Measurements from ENCODE around the gene MOB4.

Gene MOB4

DNA sequence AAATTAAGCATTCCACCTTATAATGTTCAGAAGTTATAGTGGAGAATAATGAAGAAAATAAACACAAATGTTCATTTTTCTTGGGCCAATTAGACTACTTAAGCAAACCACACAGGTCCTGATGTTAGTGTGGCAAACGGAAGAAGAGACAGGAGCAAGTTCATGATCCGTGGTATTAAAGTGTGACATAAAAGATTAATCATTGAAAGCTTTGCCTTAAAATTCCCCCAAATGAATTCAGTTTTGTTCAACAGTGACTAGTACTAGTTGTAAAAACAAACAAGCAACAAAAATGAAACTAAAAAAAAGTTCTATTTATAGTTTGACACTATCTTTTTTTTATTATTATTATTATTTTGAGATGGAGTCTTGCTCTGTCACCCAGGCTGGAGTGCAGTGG is 85.9 kb downstream of the MOB4 start:
- no peak for DNase-seq (ENCODE audit: low read depth)
- TF ChIP-seq, protein P1, sequence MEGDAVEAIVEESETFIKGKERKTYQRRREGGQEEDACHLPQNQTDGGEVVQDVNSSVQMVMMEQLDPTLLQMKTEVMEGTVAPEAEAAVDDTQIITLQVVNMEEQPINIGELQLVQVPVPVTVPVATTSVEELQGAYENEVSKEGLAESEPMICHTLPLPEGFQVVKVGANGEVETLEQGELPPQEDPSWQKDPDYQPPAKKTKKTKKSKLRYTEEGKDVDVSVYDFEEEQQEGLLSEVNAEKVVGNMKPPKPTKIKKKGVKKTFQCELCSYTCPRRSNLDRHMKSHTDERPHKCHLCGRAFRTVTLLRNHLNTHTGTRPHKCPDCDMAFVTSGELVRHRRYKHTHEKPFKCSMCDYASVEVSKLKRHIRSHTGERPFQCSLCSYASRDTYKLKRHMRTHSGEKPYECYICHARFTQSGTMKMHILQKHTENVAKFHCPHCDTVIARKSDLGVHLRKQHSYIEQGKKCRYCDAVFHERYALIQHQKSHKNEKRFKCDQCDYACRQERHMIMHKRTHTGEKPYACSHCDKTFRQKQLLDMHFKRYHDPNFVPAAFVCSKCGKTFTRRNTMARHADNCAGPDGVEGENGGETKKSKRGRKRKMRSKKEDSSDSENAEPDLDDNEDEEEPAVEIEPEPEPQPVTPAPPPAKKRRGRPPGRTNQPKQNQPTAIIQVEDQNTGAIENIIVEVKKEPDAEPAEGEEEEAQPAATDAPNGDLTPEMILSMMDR (IDR thresholded peaks at IDR 0.05; ENCODE audit: insufficient read depth, low read depth, low read length, missing control alignments), result no peak
- no peak overlapping the region for H3K4me3 ChIP-seq (ENCODE audit: low read depth, low read length)

Measured in GM12865 (cell line).